KG1 (cell line): ENCODE measurements around the gene PRKCE.

Source experiments
- DNase-seq: peaks from one replicate; lab custom pipeline; 2025; lab: John Stamatoyannopoulos, UW

PRKCE gene

DNA sequence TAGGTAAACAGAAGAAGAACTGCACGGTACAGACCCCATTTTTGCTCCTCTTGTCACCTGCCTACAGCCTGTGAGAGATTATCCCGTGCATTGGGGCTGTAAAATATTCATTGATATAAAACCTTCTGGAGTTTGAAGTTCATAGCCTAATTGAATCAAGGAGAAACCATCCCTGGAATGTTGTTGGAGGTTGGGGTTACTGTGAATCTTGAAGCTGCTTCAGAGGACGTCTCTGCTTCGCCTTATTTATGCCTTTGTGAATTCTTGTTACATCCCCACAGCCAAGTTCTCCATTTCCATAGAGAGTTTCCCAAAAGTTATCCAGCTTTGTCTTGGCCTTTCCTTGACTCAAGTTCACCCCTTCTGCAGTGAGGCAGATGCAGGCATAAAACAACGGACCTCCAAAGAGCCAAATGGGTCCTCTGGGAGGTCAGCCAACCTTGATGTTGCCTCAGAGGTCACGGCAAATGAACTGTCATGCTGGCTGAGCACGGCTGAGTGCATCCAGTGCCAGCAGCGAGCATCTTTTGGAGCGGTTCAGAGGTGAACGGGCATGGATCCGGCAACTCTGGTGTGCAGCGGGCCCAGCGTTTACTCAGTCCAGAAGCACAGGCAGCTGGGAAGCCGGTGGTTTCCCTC lies 317.6 kb downstream of the PRKCE start:
- no peak for DNase-seq

DNA sequence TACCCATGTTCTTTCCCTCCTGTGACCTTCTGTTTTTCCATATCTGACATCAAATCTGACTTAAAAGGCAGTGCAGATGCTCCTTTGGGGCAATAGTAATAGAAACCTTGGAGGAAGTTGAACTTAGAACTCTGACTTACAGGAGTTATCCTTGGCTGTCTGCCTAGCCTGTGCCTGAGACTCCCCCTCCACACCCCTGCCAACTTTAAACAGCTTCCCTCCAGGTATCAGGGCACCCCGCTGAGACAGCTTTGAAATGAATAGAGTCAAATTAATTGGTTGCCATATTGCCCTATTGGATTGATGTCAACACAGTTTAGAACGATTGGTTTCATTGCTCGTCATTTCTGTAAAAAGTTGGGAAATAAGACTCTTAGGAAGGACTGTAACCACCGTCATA lies 322.0 kb downstream of the PRKCE start:
- DNase-seq: no peak

- no peak for DNase-seq
Measured at GRCh38 chr2:45974056-45974455, 322.6 kb downstream of the PRKCE start.

DNA sequence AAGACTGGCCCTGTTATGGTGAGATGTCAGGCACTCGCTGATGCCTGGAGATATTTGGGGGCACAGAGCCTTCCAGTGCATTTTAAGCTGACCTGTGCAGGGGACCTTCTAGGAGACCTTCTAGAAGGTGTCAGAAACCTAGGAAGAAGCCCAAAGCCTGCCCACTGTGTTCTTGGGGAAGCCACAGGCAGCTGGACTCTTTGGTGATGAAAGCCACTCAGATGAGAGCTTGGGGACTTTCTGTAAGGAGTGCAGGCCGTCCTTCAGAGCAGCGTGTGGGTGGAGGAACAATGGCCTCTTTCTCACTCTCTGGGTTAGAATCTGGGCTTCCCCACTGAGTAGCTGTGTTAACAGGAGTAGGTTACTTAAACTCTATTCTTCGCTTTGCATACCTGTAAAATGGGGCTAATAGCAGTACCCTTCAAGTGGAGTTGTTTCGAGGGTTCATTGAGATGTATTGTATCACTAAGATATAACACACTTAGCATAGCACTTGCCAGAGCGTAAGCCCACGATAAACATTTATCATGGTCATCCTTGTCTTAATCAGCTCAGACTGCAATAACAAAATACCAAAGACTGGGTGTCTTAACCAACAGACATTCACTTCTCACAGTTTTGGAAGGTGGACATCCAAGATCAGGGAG lies 323.4 kb downstream of the PRKCE start:
- no peak for DNase-seq

GRCh38 chr2:45975752-45976517 lies 324.5 kb downstream of the PRKCE start:
- DNase-seq: no peak

DNA sequence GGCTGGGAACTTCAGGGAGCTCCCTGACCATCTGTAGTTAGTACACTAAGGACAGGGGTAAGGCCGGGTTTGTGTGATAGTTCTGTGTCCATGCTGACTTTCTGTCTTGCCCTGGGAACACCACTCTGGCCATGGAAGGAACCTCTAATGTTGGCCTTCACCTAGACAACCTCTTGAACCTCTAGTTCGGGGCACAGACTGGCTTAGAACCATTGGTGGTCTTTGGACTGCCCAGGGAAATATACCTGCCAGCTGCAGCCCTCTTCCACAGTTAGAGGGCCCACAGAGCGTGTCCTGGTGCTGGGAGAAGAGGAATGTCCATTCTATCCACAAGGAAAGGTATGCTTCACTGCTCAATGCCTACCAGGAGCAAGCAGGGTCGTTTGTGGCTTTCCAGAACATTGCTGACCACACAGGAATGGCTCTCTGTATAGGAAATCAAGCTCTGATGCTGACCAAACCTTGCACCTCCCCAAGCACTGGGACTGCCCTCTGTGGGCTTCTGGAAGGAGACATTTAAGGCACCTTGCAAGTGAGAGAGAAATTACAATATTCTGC lies 326.9 kb downstream of the PRKCE start:
- no peak for DNase-seq

DNA sequence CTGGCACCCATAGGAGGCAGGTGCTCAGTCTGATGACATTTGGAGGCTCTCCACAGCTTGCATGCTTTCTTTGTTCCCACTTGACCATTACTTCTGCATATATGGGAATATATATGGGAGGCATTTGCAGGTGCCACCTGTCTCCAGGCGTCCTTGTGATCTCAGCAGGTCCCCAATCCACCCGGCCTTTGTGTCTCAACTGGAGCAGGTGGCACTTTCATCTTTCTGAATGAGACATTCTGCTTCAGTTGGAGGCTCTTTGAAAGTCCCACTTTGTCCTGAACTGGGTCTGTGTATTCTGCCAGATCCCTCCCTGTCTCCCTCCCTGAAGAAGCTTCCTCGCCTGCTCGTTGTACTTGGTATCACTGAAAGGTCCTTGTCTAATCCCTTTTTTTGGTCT lies 327.6 kb downstream of the PRKCE start:
- DNase-seq: no peak

DNA sequence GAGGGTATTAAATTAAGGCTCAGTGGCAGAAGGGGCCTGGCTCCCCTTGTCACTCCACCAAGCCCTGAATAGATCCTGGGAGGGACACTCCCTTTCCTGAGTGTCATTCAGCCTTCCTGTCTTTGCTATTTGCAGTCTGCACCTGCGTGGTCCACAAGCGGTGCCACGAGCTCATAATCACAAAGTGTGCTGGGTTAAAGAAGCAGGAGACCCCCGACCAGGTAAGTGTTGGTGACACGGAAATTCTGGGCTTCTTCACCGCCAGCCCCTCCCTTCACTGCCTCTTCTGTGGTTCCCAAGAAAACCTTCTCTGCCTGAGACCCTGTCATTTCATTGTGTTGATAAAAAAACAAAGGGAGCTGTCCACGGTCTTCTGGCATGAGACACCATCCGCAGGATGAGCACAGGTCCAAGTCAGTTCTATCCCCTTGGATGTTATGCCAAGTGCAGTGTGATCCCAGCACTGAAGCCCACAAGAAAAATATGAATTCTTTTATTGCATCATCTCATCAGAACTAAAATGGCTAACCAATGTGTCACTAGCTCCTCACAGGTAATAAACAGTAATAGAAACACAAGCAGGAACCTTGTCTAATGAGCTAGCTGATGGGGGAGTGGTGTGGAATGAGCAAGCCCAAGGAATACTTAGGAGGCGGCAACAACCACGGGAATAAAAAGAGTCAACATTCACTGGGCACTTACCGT lies 328.8 kb downstream of the PRKCE start:
- no peak for DNase-seq

GRCh38 chr2:45981384-45981930 lies 330.0 kb downstream of the PRKCE start:
- DNase-seq: no peak

DNA sequence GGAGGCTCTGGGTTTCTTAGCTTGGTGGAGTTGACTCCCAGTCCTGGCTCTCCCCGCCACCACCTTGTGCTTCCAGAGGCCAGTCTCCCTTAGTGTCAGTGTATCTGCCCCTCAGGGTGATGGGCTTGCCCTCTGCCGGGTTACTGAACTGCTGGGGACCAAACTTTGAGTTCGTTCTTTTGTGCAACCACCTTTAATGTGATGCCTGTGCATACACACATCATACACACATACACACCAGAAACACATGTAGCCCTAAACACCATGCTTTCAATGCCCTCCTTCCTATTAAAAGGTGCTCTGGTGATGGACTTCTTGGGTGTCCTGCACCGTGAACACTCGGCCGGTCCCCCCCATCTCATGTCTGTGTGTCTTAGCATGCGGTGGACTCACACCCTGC lies 330.6 kb downstream of the PRKCE start:
- DNase-seq: no peak

GRCh38 chr2:45983213-45983612 lies 331.7 kb downstream of the PRKCE start:
- DNase-seq: no peak

DNA sequence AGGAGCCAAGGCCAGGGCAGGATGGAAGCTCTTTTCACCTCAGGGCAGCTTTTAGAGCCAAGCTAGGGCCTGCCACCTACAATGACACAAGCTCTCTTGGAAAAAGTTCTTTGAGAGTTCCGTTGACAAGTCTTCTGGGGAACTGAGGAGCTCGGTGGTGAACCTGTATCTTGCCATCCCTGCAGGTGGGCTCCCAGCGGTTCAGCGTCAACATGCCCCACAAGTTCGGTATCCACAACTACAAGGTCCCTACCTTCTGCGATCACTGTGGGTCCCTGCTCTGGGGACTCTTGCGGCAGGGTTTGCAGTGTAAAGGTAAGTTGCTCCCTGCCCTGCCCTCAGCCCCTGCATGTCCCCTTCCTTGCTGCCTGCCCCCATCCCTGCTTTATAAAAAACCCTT lies 332.9 kb downstream of the PRKCE start:
- no peak for DNase-seq

DNA sequence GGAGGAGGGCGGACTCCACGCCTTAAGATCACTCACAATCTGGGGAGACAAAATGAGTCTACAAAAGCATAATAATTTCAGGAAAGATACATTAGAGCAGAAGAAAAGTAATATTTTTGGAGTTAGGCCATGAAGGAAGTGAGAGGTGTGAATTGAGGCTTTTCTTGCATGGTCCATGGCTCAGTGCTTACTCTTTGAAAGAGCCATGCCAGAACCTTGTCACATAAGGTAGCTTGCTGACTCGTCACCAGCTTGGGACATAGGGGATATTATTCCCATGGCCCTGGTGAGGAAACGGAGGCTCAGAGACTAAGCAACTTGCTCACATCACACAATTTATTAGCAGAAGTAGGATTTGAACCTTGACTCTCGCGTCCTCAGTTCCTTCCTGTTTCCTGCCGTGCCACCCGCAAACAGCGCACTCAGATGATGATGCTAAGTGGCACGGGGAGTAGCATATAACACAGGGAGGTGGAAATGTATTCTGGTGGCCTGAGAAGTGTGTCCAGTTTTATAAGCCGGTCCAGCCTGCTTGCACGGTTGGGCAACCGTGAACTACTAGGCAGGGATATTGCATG lies 333.5 kb downstream of the PRKCE start:
- DNase-seq: no peak

- DNase-seq: no peak
Measured at GRCh38 chr2:45986509-45986908, 335.0 kb downstream of the PRKCE start.

DNA sequence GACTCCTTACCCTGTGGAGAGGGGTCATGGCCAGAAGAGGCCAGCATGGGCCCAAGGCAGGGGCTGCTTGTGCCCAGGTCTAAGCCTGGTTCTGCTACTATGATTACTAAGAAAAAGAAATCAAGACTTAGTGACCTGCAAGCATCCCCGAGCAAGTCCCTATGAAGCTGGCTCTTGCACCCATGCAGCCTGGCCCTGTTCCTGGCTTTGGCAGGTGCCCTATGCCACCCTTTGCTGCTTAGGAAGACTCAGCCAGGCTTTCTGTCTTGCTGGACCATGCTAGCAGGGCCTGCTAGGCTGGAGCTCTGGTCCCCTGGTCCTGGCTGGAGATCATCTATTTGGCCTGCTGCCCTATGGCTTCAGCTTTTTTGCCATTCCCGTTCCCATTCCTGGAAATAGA lies 336.4 kb downstream of the PRKCE start:
- DNase-seq: no peak

- no peak for DNase-seq
Measured at GRCh38 chr2:45988879-45989278, 337.4 kb downstream of the PRKCE start.

- no peak for DNase-seq
Measured at GRCh38 chr2:45990131-45990530, 338.7 kb downstream of the PRKCE start.

GRCh38 chr2:45992021-45992740 lies 340.7 kb downstream of the PRKCE start:
- DNase-seq: no peak

GRCh38 chr2:45992741-45993475 lies 341.4 kb downstream of the PRKCE start:
- DNase-seq: no peak

DNA sequence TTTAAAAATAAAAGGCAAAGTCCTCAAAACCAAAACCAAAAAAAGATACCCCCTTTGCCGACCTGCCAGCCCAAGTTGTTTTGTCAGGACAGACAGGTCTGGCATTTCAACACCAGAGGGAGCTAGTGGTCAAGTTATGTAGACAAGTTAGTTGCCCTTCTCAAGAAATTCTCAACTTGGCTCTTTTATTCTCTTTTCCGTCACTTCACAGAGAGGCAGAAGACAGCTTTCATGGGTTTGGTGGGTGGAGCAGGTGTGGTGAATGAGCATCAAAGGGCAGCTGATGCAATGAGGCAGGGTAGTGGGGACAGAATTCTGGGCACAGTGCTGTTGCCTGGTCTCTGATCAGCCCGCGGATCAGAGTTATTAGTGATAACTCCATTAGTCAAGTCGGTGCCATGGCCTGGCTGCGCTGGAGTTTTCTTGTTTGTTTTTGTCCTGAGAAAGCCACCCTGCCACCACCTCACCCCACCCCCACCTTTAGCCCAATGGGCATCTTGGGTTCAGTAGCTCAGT lies 342.1 kb downstream of the PRKCE start:
- peak; percentile 48 for DNase-seq
